ENCODE measurements around the gene MORC3.

DNA sequence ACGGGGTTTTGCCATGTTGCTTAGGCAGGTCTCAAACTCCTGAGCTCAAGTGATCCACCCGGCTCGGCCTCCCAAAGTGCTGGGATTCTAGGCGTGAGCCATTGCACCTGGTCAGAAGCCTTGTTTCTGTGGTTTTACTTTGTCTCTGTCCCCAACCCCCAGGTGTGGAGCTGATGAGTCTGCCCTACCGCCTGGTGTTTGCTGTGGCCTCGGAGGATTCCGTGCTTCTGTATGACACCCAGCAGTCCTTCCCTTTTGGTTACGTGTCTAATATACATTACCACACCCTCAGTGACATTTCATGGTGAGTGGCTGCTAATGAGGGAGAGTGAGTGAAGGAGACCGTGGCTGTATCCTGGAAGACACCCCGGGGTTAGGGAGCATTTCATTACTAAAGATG is 91.3 kb downstream of the MORC3 start:
- TF ChIP-seq, protein P1, sequence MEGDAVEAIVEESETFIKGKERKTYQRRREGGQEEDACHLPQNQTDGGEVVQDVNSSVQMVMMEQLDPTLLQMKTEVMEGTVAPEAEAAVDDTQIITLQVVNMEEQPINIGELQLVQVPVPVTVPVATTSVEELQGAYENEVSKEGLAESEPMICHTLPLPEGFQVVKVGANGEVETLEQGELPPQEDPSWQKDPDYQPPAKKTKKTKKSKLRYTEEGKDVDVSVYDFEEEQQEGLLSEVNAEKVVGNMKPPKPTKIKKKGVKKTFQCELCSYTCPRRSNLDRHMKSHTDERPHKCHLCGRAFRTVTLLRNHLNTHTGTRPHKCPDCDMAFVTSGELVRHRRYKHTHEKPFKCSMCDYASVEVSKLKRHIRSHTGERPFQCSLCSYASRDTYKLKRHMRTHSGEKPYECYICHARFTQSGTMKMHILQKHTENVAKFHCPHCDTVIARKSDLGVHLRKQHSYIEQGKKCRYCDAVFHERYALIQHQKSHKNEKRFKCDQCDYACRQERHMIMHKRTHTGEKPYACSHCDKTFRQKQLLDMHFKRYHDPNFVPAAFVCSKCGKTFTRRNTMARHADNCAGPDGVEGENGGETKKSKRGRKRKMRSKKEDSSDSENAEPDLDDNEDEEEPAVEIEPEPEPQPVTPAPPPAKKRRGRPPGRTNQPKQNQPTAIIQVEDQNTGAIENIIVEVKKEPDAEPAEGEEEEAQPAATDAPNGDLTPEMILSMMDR (conservative IDR thresholded peaks at IDR 0.05) = no peak
- no peak for TF ChIP-seq EZH2 (IDR thresholded peaks at IDR 0.05; ENCODE audit: low read depth)
